ENCODE data around the gene RAPGEF1. TPM values are rescaled to one million over a fixed set of nuclear protein-coding genes. Genes with fewer than 3 reads are reported as not detected.

Gene RAPGEF1
- polyA plus RNA-seq, 1 donor from 2014 or later = 23.6 TPM

- Histone ChIP-seq H3F3A (ENCODE audit: insufficient read depth, low read length, poor library complexity, severe bottlenecking) (no peaks in the 10 kb centered on the region), H3K9ac (ENCODE audit: low read length) (no peak overlapping the region), H3K9me3 (ENCODE audit: low read length) (no peaks in the 10 kb centered on the region), H3K4me3 (ENCODE audit: low read length) (no peak overlapping the region), H3K36me3 (ENCODE audit: insufficient read depth, low read length) (no peaks in the 10 kb centered on the region), H3K9me2 (ENCODE audit: insufficient read depth, low read length) (no peaks in the 10 kb centered on the region), H3K27me3 (ENCODE audit: insufficient read depth, low read depth, low read length) (no peaks in the 10 kb centered on the region), H3K79me2 (replicated peaks; ENCODE audit: insufficient read depth, low read length) (no peaks in the 10 kb centered on the region), H3K27ac (ENCODE audit: low read length) (no peak overlapping the region), H3K4me2 (ENCODE audit: low read length) (no peak overlapping the region), H4K20me1 (ENCODE audit: insufficient read depth) (no peaks in the 10 kb centered on the region), H2AFZ (ENCODE audit: low read depth, low read length) (no peak overlapping the region)
- no peak for TF ChIP-seq EP300 (conservative IDR thresholded peaks at IDR 0.05; ENCODE audit: poor library complexity, severe bottlenecking)
- TF ChIP-seq CTCF (IDR thresholded peaks at IDR 0.05; ENCODE audit: poor library complexity, severe bottlenecking) = no peak
- TF ChIP-seq EZH2 (IDR thresholded peaks at IDR 0.05; ENCODE audit: borderline replicate concordance, insufficient read depth, low read length, poor library complexity, severe bottlenecking) = no peak
- no peak for TF ChIP-seq RAD21 (conservative IDR thresholded peaks at IDR 0.05)
- TF ChIP-seq SMC3 (conservative IDR thresholded peaks at IDR 0.05; ENCODE audit: poor library complexity) = no peak
- TF ChIP-seq, protein P1, sequence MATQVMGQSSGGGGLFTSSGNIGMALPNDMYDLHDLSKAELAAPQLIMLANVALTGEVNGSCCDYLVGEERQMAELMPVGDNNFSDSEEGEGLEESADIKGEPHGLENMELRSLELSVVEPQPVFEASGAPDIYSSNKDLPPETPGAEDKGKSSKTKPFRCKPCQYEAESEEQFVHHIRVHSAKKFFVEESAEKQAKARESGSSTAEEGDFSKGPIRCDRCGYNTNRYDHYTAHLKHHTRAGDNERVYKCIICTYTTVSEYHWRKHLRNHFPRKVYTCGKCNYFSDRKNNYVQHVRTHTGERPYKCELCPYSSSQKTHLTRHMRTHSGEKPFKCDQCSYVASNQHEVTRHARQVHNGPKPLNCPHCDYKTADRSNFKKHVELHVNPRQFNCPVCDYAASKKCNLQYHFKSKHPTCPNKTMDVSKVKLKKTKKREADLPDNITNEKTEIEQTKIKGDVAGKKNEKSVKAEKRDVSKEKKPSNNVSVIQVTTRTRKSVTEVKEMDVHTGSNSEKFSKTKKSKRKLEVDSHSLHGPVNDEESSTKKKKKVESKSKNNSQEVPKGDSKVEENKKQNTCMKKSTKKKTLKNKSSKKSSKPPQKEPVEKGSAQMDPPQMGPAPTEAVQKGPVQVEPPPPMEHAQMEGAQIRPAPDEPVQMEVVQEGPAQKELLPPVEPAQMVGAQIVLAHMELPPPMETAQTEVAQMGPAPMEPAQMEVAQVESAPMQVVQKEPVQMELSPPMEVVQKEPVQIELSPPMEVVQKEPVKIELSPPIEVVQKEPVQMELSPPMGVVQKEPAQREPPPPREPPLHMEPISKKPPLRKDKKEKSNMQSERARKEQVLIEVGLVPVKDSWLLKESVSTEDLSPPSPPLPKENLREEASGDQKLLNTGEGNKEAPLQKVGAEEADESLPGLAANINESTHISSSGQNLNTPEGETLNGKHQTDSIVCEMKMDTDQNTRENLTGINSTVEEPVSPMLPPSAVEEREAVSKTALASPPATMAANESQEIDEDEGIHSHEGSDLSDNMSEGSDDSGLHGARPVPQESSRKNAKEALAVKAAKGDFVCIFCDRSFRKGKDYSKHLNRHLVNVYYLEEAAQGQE (IDR thresholded peaks at IDR 0.05; ENCODE audit: borderline replicate concordance) = no peak
- no peak for TF ChIP-seq TAF1 (IDR thresholded peaks at IDR 0.05; ENCODE audit: low read depth)
- no peak for TF ChIP-seq POLR2AphosphoS5 (IDR thresholded peaks at IDR 0.05)
- TF ChIP-seq MXI1 (conservative IDR thresholded peaks at IDR 0.05; ENCODE audit: poor library complexity, severe bottlenecking) = no peak
Measured at GRCh38 chr9:131625508-131625787, 114.4 kb downstream of the RAPGEF1 start.

- H3K36me3 ChIP-seq (ENCODE audit: insufficient read depth, low read length) = no peaks in the 10 kb centered on the region
- no peak overlapping the region for H3K27ac ChIP-seq (ENCODE audit: low read length)
- H3K27me3 ChIP-seq (ENCODE audit: insufficient read depth, low read depth, low read length) = no peaks in the 10 kb centered on the region
- no peak overlapping the region for H3K9ac ChIP-seq (ENCODE audit: low read length)
- H3F3A ChIP-seq (ENCODE audit: insufficient read depth, low read length, poor library complexity, severe bottlenecking) = no peaks in the 10 kb centered on the region
- no peaks in the 10 kb centered on the region for H3K79me2 ChIP-seq (replicated peaks; ENCODE audit: insufficient read depth, low read length)
- no peak overlapping the region for H3K4me3 ChIP-seq (ENCODE audit: low read length)
- H3K9me2 ChIP-seq (ENCODE audit: insufficient read depth, low read length) = no peaks in the 10 kb centered on the region
- no peaks in the 10 kb centered on the region for H3K9me3 ChIP-seq (ENCODE audit: low read length)
- TF ChIP-seq TAF1 (IDR thresholded peaks at IDR 0.05; ENCODE audit: low read depth) (no peak), EZH2 (IDR thresholded peaks at IDR 0.05; ENCODE audit: borderline replicate concordance, insufficient read depth, low read length, poor library complexity, severe bottlenecking) (no peak), MXI1 (conservative IDR thresholded peaks at IDR 0.05; ENCODE audit: poor library complexity, severe bottlenecking) (no peak), POLR2AphosphoS5 (IDR thresholded peaks at IDR 0.05) (no peak), RAD21 (conservative IDR thresholded peaks at IDR 0.05) (no peak), EP300 (conservative IDR thresholded peaks at IDR 0.05; ENCODE audit: poor library complexity, severe bottlenecking) (no peak), SMC3 (conservative IDR thresholded peaks at IDR 0.05; ENCODE audit: poor library complexity) (no peak), CTCF (IDR thresholded peaks at IDR 0.05; ENCODE audit: poor library complexity, severe bottlenecking) (no peak)
- TF ChIP-seq, protein P1 (IDR thresholded peaks at IDR 0.05; ENCODE audit: borderline replicate concordance) = no peak
- no peaks in the 10 kb centered on the region for H4K20me1 ChIP-seq (ENCODE audit: insufficient read depth)
- H2AFZ ChIP-seq (ENCODE audit: low read depth, low read length) = no peak overlapping the region
- no peak overlapping the region for H3K4me2 ChIP-seq (ENCODE audit: low read length)
Measured at GRCh38 chr9:131624636-131625507, 115.0 kb downstream of the RAPGEF1 start.
